SH-SY5Y (cell line): ENCODE measurements around the gene CHN2.

Experiments used
- GATA2 ChIP-seq: IDR thresholded peaks from 2 replicates; pipeline ENCODE4 v1.6.1; 2011; ENCODE audit warnings: mild to moderate bottlenecking, low read depth, low read length
- GATA3 ChIP-seq: IDR thresholded peaks from 2 replicates; pipeline ENCODE4 v1.6.1; 2011; ENCODE audit warnings: low read depth, mild to moderate bottlenecking, low read length, moderate library complexity

- TF ChIP-seq GATA2: no peak
- no peak for TF ChIP-seq GATA3
Measured at GRCh38 chr7:29254591-29254990, 60.0 kb downstream of the CHN2 start.
